Ectodermal cell (in vitro differentiated cells): ENCODE data around the gene COX8C.
A peak's percentile ranks its signal among the peaks of the same experiment; 100 is the strongest.

Experiments
- H3K27ac ChIP-seq: 2 replicates; pipeline ENCODE4 v1.7.0; 2013; ENCODE audit warnings: mild to moderate bottlenecking, low read depth, low read length; ENCODE audit not compliant: insufficient read depth, poor library complexity, severe bottlenecking
- H3K27me3 ChIP-seq: 2 replicates; pipeline ENCODE4 v1.7.0; 2013; ENCODE audit warnings: mild to moderate bottlenecking, low read length; ENCODE audit not compliant: insufficient read depth, control insufficient read depth, poor library complexity, severe bottlenecking
- H3K36me3 ChIP-seq: one replicate; pipeline ENCODE4 v1.7.0; 2013; ENCODE audit warnings: low read length; ENCODE audit not compliant: control insufficient read depth, insufficient read depth
- H3K4me1 ChIP-seq: one replicate; pipeline ENCODE4 v1.7.0; 2013; ENCODE audit warnings: low read length; ENCODE audit not compliant: control insufficient read depth, insufficient read depth
- H3K4me3 ChIP-seq: 2 replicates; pipeline ENCODE4 v1.7.0; 2013; ENCODE audit warnings: low read depth, low read length, control low read depth; ENCODE audit not compliant: insufficient read depth
- H3K9me3 ChIP-seq: 2 replicates; pipeline ENCODE4 v1.7.0; 2013; ENCODE audit warnings: mild to moderate bottlenecking, low read length, moderate library complexity; ENCODE audit not compliant: control insufficient read depth
- WGBS, 2 experiments: methylation state at CpG; one replicate each; pipeline ENCODE4 v1.1.7; 2013; ENCODE audit warnings: missing lambda C conversion rate in 2 of 2; 5-methylcytosine and 5-hydroxymethylcytosine counted together

Gene COX8C

DNA sequence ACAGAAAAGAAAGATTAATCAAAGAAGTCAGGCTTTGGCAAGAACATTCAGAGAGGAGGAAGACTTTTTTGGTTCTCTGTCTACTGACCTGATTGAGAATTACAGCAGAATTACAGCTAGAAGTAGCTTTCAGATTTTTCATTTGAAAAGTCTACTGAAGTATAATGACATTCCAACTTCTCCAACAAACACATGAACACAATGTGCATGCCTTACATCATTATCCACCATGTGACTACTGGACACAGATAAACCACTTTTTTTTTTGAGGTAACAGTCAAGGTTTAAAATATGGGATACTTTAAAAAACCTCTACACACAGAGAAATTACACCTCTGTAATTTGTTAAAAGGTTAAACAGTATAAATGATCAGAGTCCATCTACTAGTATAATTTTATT is 26.5 kb upstream of the COX8C start:
- no peaks in the 10 kb centered on the region for H3K4me1 ChIP-seq
- no peaks in the 10 kb centered on the region for H3K36me3 ChIP-seq
- H3K9me3 ChIP-seq, result no peaks in the 10 kb centered on the region
- H3K27me3 ChIP-seq, result no peaks in the 10 kb centered on the region
- H3K4me3 ChIP-seq, result no peak overlapping the region
- no peak overlapping the region for H3K27ac ChIP-seq

DNA sequence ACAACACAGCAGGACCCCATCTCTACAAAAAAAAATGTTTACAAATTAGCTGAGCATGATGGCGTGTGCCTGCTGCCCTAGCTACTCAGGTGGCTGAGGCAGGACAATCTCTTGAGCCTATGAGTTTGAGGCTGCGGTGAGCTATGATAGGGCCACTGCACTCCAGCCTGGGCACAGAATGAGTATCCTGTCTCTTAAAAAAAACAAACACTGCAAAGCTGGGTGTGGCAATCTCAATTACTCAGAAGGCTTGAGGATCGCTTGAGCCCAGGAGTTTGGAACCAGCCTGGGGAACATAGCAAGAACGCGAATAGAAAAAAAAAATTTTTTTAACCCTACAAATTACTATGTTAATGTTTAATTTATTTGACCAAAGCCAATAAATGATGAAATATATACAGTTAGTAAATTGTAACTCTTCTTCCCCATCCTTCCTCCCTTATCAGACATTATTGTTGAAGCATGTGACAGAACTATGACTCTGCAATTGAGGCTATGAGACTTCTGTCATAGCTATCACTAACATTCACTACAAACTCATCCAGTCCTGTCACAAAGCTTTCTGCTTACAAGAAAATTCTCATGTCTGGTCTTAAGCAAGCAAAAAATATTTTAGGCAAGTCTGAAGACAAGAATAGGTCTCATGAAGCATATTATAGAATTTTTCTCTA is 23.9 kb upstream of the COX8C start:
- no peaks in the 10 kb centered on the region for H3K9me3 ChIP-seq
- H3K36me3 ChIP-seq, result no peaks in the 10 kb centered on the region
- 87 to 94% methylated on average over 3 to 5 of the region's 5 CpGs for WGBS, 2 experiments
- H3K4me1 ChIP-seq, result no peaks in the 10 kb centered on the region
- H3K27me3 ChIP-seq, result no peaks in the 10 kb centered on the region
- no peak overlapping the region for H3K4me3 ChIP-seq
- H3K27ac ChIP-seq, result no peak overlapping the region

DNA sequence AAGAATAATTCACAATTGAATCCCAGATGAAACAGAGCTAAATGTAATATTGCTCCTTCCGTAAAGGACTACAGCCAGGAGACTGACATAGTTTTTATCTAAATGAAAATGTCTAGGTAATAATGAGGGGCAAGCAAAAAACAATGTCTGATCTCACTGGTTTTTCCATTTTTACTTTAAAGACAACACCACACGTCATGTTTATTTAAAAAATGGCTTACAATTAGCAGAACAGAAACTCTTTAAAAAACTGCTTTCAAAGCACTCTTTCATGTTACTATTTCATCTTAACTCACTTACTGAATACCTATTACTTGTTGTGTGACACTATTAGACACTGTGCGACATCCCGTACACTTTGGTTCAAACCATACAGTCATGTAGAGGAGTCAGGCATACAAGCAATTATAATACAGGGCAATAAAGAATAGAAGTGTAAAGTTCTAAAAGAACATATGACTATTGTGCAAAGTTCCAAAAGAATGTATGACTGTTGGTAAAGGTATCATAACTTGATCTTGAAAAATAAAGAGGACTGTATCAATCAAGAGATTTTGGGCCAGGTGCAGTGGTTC is 23.3 kb upstream of the COX8C start:
- no peak overlapping the region for H3K4me3 ChIP-seq
- no peaks in the 10 kb centered on the region for H3K4me1 ChIP-seq
- H3K36me3 ChIP-seq, result no peaks in the 10 kb centered on the region
- 92 to 97% methylated on average over 2 to 4 of the region's 4 CpGs for WGBS, 2 experiments
- H3K9me3 ChIP-seq, result no peaks in the 10 kb centered on the region
- H3K27me3 ChIP-seq, result no peaks in the 10 kb centered on the region
- no peak overlapping the region for H3K27ac ChIP-seq

DNA sequence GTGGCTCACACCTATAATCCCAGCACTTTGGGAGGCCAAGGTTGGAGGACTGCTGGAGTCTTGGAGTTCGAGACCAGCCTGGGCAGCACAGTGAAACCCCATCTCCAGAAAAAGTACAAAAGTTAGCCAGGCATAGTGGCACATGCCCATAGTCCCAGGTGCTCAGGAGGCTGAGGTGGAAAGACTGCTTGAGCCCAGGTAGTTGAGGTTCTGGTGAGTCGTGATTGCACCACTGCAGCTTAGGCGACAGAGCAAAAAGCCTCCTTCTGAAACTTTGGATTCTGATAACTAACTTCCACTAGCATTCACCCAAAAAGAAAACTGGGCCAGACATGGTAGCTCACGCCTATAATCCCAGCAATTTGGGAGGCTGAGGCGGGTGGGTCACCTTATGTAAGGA is 20.8 kb upstream of the COX8C start:
- Histone ChIP-seq H3K27ac (no peak overlapping the region), H3K9me3 (no peaks in the 10 kb centered on the region), H3K4me1 (peaks cover 6% of the 10 kb centered on the region), H3K27me3 (no peaks in the 10 kb centered on the region), H3K4me3 (no peak overlapping the region), H3K36me3 (no peaks in the 10 kb centered on the region)
- 88 to 92% methylated on average over 5 of the region's 5 CpGs for WGBS, 2 experiments

DNA sequence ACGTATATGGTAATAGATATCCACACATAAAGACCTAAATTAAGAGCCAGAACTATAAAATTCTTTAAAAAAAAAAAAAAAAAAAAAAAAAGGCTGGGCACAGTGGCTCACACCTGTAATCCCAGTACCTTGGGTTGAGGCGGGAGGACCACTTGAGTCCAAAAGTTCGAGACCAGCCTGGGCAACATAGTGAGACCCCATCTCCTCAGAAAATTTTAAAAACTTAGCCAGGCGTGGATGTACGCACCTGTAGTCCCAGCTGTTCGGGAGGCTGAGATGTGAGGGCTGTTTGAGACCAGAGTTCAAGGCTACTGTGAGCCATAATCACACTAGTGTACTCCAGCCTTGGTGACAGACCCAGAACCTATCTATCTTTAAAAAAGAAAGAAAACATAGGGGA is 18.4 kb upstream of the COX8C start:
- Histone ChIP-seq H3K9me3 (no peaks in the 10 kb centered on the region), H3K4me3 (no peak overlapping the region), H3K36me3 (no peaks in the 10 kb centered on the region), H3K27ac (no peak overlapping the region), H3K27me3 (no peaks in the 10 kb centered on the region), H3K4me1 (peaks cover 6% of the 10 kb centered on the region)
- 92 to 93% methylated on average over 6 of the region's 6 CpGs for WGBS, 2 experiments

DNA sequence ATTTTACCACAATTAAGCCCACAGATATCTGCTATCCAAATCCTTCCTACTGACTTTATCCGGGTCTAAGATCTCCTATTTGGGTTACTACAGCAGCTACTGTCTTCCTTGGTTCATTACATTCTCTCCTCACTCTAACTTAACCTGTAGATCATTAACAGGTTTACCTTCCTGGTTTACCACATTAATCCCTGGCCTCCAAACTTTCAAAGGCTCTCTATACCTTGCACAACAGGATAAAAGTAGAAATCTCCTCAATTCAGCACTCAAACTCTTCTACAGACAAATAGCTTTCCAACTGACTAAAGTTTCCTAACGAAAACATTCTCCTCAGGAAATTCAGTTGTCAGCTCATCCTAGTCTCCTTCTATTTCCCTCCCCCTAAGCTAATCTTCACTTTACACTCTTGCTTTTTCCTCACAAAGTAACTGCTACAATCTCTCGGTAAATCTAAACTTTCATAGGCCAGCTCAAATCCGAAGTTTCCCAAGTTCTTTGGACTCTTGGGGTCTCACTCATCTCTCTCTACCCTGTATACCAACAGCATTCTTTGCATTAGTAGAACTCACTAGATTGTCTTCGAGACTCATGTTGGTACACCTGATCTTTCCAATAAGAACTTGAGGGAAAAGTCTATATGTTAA is 16.9 kb upstream of the COX8C start:
- no peaks in the 10 kb centered on the region for H3K36me3 ChIP-seq
- H3K27ac ChIP-seq, result no peak overlapping the region
- 90% methylated on average over 5 of the region's 5 CpGs for whole genome bisulfite sequencing, 2 experiments
- H3K4me3 ChIP-seq, result no peak overlapping the region
- no peaks in the 10 kb centered on the region for H3K27me3 ChIP-seq
- H3K9me3 ChIP-seq, result no peaks in the 10 kb centered on the region
- peaks cover 14% of the 10 kb centered on the region for H3K4me1 ChIP-seq

DNA sequence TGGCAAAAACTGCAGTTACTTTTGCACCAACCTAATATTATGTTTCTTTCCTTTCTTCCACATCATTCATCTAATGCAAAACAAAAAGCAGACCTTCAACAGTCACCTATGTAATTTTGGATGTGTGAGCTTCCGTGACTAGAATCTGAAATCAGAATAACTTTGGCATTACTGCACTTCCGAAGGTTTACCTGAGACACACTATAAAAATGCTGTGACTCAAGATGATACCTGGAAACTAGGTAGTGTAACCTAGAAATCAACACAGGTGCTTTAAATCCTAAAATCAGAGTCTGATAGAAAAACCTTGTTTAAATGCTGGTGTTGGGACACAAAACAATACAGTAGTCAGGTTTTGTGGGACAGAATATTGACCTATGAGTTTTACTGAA is 16.4 kb upstream of the COX8C start:
- no peaks in the 10 kb centered on the region for H3K9me3 ChIP-seq
- H3K36me3 ChIP-seq, result no peaks in the 10 kb centered on the region
- H3K27me3 ChIP-seq, result no peaks in the 10 kb centered on the region
- peaks cover 14% of the 10 kb centered on the region for H3K4me1 ChIP-seq
- 97 to 99% methylated on average over 2 of the region's 2 CpGs for WGBS, 2 experiments
- no peak overlapping the region for H3K27ac ChIP-seq
- H3K4me3 ChIP-seq, result no peak overlapping the region

DNA sequence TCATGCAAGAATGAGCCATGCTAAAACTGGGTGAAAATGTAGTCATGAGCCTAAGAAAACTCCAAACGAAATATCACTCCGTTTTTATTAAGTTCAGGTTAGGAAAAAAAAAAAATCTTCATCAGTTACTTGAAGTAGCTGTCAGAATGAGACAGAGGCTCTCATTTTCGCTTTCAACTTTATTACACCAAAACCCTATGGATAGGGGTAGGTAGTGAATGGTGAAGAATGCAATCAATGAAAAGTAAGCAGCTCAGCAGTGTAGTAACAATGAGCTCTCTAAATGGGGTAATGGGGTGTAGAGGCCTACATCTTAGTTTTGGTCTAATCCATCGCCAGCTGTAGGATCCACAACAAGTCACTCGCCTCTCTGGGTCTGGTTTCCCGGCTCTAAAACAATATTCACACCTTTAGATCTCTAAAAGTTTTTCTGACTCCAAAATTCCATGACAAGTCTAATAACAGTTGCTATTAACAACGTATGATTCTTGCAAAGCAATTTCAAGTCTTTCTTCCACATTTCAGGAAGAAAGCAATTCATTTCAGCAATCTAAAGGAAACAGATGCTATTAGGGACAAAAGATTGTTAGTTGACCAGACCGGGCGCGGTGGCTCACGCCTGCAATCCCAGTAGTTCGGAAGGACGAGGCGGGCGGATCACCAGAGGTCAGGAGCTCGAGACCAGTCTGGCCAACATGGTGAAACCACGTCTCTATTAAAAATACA is 15.8 kb upstream of the COX8C start:
- peaks cover 14% of the 10 kb centered on the region for H3K4me1 ChIP-seq
- no peaks in the 10 kb centered on the region for H3K36me3 ChIP-seq
- no peak overlapping the region for H3K27ac ChIP-seq
- WGBS, 2 experiments, result 70 to 72% methylated on average over 16 of the region's 17 CpGs
- H3K27me3 ChIP-seq, result no peaks in the 10 kb centered on the region
- H3K4me3 ChIP-seq, result peak overlapping the region; percentile 92
- H3K9me3 ChIP-seq, result no peaks in the 10 kb centered on the region

DNA sequence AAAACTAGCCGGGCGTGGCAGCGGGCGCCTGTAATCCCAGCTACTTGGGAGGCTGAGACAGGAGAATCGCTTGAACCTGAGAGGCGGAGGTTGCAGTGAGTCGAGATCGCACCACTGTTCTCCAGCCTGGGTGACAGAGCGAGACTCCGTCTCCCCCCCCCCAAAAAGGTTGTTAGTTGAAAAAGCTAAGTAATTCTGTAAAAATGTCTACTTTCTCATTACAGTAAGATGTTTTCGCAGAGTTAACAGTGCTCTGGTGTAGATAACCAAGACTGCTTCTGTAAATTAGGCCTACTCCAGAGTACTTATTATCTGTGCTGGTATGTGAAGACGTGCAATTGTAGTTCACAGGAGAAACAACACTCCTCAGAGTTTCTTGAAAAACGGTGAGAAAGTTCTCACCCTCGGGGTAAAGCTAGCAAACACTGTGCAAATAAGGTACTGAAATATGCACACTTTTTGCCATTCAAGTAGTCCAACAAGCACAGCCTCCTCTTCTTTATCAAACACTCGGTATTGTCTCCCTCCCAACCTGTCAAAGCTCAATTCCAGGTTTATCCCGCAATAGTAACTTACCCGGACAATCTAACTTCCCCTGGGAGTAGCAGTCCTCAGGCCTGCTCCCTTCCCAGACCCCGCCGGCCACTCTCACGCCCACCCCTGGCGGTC is 15.1 kb upstream of the COX8C start:
- H3K27me3 ChIP-seq, result no peaks in the 10 kb centered on the region
- no peaks in the 10 kb centered on the region for H3K36me3 ChIP-seq
- 34 to 40% methylated on average over 21 of the region's 21 CpGs for WGBS, 2 experiments
- H3K4me3 ChIP-seq, result peak overlapping the region; percentile 92
- H3K27ac ChIP-seq, result no peak overlapping the region
- H3K4me1 ChIP-seq, result peaks cover 14% of the 10 kb centered on the region
- no peaks in the 10 kb centered on the region for H3K9me3 ChIP-seq

DNA sequence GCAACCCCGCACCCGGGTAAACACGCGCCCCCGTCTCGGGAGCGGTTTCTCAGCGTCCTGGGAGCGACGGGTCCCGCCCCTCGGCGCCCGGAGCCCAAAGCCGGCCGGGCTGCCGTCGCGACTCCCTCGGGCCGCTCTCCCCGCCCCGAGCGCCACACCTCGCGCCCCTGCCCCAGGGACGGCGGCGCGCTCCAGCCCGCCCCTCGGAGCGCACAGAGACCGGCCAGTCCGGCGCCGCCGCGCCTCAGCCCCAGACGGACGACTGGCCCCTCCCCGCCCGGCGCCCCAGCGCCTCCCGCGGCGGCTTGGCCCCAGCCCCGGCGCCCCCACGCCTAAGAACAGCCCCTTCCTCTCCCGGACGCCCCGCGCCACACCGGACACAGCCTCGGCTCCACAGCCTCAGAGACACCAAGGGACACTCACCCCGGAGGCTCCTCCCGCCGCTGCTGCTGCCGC is 14.6 kb upstream of the COX8C start:
- Histone ChIP-seq H3K27me3 (no peaks in the 10 kb centered on the region), H3K4me3 (peak overlapping the region; percentile 92), H3K4me1 (peaks cover 14% of the 10 kb centered on the region), H3K36me3 (no peaks in the 10 kb centered on the region), H3K27ac (peak overlapping the region; percentile 84), H3K9me3 (no peaks in the 10 kb centered on the region)
- 0% methylated on average over 61 of the region's 61 CpGs for WGBS, 2 experiments
